Uterus (tissue), 2 donors: ENCODE data around the gene USP17L11.
"Not testable (repeated sequence)": the region's sequence is repeated elsewhere in the genome, so short reads cannot be mapped to it uniquely, and the experiment has no call there.

Source experiments
- POLR2A ChIP-seq, 2 donors: fragments of 450-650 bp; IDR thresholded peaks; one replicate each; pipeline ENCODE4 v1.6.1; 2016; ENCODE audit warnings: antibody characterized with exemption in 2 of 2, mild to moderate bottlenecking in 1 of 2, moderate library complexity in 1 of 2
- TF ChIP-seq, protein P1 (sequence below), 4 experiments: fragments of 200-600 bp in 2 of 4; fragments of 450-650 bp in 2 of 4; sonication (generic) in 2 of 4; IDR thresholded peaks; one replicate each; pipeline ENCODE4 v1.5.1; 2016 to 2019; ENCODE audit warnings: antibody characterized with exemption in 4 of 4, mild to moderate bottlenecking in 2 of 4, moderate library complexity in 1 of 4

DNA sequence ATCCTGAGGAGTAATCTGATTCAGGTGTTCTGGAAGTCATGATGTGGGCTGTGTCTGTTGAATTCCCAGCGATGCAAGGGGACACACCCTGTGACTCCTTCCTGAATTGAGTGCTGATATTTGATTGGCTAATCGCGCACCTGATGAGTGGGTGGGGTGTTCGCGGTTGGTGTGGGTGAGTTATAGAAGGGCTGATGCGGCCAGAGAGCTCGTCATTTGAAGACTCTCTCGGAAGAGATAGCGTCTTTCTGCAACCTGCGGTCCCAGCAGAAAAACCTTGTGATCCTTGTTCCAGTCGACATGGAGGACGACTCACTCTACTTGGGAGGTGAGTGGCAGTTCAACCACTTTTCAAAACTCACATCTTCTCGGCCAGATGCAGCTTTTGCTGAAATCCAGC is 4.8 kb upstream of the USP17L11 start, which contains the start of gene USP17L10:
- TF ChIP-seq, protein P1, sequence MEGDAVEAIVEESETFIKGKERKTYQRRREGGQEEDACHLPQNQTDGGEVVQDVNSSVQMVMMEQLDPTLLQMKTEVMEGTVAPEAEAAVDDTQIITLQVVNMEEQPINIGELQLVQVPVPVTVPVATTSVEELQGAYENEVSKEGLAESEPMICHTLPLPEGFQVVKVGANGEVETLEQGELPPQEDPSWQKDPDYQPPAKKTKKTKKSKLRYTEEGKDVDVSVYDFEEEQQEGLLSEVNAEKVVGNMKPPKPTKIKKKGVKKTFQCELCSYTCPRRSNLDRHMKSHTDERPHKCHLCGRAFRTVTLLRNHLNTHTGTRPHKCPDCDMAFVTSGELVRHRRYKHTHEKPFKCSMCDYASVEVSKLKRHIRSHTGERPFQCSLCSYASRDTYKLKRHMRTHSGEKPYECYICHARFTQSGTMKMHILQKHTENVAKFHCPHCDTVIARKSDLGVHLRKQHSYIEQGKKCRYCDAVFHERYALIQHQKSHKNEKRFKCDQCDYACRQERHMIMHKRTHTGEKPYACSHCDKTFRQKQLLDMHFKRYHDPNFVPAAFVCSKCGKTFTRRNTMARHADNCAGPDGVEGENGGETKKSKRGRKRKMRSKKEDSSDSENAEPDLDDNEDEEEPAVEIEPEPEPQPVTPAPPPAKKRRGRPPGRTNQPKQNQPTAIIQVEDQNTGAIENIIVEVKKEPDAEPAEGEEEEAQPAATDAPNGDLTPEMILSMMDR (IDR thresholded peaks at IDR 0.05) = not testable (repeated sequence)
- TF ChIP-seq POLR2A (IDR thresholded peaks at IDR 0.05) = not testable (repeated sequence)
